NCI-H460 (cell line): ENCODE data around the gene DENND1A. TPM values are rescaled to one million over a fixed set of nuclear protein-coding genes. Genes with fewer than 3 reads are reported as not detected.
"Not testable (repeated sequence)": the region's sequence is repeated elsewhere in the genome, so short reads cannot be mapped to it uniquely, and the experiment has no call there.

ENCODE experiments used
- DNase-seq: peaks from one replicate; pipeline ENCODE4 v3.0.0-alpha.2; 2016; ENCODE audit warnings: low read depth; ENCODE audit errors: extremely low read depth
- total RNA-seq: library from RNA; depleted of rRNA; stranded (reverse); fragments of >200 nt; shearing (Covaris generic); gene quantifications from 2 replicates; pipeline ENCODE4 v1.2.3, GENCODE V29; 2014

DENND1A gene
- total RNA-seq, 1 experiment from 2014 or later, result 32.7 TPM

DNA sequence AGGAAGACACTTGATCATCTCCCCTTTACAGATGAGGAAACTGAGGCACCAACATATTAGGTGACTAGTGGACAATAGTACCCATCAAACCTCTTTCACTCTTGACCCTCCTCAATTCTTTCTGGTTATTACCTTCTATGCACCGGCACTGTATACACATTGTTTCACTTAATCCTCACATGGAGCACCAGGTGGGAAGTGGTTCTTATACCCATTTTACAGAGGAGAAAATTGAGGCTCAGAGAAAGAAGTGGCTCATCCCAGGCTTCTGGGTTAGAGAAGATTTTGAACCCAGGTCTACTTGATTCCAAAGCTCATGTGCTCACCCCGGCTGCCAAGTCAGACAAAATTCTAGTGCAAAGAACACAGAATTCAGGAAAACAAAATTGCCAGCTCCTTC lies 17.4 kb upstream of the DENND1A start:
- DNase-seq, result no peak

DNA sequence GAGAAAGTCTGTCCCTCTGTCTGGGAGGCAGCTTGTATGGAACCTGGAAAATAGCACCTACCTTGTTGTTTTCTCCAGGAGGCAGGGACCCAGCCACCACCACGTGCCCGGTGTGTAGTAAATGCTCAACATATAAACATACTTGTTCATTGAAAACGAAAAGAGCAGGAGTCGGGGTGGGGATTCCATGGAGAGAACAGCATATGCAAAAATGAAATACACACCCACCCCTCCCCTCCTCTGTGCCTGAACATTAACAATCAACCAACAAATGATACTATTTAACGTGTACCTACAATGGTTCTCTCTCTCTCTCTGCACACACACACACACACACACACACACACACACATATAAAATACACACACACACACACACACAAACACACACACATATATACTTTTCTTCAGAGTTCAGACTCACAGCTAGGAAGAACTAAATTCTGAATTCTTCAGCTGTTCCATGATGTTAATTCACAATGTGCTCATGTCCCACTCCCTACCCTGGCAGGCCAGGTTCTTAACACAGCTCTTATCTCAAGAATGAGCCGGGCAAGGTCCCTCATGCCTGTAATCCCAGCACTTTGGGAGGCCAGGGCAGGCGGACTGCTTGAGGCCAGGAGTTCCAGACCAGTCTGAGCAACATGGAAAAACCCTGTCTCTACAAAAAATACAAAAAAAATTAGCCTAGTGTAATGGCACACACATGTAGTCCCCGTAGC lies 16.3 kb upstream of the DENND1A start:
- no peak for DNase-seq

DNA sequence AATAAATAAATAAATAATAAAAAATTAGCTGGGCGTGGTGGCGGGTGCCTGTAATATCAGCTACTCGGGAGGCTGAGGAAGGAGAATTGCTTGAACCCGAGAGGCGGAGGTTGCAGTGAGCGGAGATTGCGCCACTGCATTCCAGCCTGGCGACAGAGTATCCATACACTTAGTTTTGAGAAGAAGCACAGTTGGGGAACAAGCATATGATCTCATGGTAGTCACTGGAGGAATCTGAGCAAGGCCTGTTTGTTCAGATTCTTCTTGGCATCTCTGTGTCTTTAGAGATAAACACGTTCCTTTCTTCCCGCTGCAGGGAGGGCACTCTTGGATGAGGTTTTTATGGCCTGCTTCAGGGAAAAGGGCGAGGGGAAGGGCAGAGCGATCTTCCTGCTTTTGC lies 15.6 kb upstream of the DENND1A start:
- DNase-seq, result no peak

DNA sequence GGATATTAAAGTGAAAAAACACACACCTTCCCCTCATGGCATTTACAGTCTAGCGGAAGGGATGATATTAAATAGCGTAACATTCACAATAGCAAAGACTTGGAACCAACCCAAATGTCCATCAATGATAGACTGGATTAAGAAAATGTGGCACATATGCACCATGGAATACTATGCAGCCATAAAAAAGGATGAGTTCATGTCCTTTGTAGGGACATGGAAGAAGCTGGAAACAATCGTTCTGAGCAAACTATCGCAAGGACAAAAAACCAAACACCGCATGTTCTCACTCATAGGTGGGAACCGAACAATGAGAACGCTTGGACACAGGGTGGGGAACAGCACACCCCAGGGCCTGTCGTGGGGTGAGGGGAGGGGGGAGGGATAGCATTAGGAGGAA lies 14.5 kb upstream of the DENND1A start:
- not testable (repeated sequence) for DNase-seq

DNA sequence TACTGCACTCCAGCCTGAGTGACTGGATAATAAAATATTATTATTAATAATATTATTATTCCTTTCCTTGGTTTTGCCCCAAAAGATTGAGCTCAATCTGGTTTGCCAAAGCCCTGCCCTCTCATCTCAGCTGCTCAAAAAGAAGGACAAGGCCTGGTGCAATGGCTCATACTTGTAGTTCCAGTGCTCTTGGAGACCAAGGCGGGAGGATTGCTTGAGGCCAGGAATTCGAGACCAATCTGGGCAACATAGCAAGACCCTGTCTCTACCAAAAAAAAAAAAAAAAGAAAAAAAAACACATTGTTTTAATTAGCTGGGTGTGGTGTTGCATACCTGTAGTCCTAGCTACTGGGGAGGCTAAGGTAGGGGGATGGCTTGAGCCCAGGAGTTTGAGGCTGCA lies 13.7 kb upstream of the DENND1A start:
- no peak for DNase-seq

DNA sequence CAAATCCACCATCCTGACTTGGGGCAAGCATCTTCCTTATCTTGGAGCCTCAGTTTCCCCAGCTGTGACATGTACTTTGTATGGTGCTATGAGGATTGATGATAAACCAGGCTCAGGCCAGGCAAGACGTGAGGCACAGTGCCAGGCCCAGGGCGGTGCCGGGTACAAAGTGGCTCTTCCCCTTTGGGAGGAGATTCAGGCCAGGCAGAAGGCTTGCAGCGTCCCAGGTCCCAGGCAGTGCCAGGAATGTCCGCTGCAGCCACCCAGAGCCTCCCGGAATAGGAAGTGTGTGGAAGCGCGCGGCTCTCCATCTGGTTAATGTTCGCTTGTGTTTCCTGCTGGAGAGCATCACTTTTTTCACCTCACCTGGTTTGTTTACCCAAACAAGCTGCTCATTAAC lies 12.6 kb upstream of the DENND1A start:
- DNase-seq, result no peak

DNA sequence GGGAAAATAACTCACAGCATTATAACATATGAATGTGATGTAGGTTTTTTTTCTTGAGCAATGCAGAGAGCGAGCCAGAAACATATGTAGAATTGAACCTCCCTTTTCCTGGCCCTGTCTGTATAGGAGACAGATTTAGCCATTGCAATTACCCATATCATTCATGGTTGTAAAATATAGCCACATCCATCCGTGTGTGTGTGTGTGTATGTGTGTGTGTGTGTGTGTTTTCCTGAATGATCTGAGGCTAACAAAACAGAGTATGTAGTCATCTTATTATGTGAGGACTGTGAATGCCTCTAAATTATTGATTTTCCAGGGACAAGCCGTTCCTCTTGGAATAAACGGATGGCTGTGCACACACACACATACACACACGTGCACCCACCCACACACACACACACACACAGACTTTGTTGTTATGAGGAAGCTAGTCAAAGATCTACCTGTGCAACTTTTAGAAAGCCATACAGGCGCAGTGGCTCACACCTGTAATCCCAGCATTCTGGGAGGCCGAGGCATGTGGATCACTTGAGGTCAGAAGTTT lies 11.7 kb upstream of the DENND1A start:
- no peak for DNase-seq

DNA sequence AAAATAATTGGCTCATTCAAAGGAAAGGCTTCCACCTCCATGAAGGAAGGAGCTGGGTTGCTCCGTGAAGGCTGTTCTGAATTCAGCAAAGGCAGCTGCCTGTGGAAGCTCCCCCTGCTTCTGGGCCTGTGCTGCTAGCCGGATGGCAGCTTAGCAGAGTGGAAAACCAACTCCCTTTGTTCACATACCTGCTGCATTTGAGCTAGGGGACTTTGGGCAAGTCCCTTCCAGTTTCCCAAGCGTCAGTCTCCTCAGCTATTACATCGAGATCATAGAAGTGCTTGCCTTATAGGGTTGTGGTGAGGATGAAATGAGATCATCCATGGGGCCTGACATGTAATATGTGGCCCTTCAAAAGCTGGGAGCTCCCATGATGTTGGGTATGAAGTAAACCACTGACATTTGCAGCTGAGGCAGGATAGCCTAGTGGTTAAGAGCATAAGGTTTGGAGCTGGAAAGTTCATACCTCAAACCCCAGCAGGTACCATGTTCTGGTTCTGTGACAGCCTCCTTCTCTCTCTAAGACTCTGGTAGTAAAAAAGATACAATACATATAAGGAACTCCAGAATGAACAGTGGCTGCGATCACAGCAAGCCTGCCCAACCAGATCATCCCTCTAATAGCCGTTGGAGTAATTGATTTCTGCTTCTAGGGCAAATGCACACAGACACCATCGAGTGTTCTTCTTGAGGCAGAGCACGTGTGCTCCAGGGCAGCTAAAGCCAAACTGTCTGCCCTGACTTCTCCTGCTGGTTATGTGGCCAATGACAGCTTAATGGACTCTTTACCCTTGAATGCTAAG lies 11.0 kb upstream of the DENND1A start:
- DNase-seq, result no peak

DNA sequence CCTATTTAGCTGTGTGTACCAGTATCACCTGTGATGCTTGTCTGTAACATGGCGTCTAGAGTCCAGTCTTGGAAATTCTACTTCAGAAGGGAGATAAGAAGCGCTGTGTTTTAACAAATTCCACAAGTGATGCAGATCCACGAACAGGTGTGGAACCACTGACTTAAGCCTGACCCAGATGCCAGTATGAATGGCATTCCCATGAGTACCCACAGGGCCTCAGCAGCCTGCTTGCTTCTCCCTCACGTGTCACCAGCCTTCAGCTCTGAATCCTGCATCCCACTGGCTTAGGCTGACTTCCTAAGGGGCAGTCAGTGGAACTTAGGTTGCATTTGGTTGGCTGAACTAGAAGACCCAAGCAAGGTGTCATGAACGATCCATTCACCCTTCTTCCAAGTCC lies 8.5 kb upstream of the DENND1A start:
- DNase-seq, result no peak

DNA sequence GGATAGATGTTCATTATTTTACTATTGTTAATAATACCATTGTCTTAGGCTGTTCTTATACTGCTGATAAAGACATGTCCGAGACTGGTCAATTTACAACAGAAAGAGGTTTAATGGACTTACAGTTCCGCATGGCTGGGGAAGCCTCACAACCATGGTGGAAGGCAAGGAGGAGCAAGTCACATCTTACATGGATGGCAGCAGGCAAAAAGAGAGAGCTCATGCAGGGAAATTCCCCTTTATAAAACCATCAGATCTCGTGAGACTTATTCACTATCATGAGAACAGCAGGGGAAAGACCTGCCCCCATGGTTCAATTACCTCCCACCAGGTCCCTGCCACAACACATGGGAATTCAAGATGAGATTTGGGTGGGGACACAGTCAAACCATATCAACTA lies 6.6 kb upstream of the DENND1A start:
- not testable (repeated sequence) for DNase-seq

DNA sequence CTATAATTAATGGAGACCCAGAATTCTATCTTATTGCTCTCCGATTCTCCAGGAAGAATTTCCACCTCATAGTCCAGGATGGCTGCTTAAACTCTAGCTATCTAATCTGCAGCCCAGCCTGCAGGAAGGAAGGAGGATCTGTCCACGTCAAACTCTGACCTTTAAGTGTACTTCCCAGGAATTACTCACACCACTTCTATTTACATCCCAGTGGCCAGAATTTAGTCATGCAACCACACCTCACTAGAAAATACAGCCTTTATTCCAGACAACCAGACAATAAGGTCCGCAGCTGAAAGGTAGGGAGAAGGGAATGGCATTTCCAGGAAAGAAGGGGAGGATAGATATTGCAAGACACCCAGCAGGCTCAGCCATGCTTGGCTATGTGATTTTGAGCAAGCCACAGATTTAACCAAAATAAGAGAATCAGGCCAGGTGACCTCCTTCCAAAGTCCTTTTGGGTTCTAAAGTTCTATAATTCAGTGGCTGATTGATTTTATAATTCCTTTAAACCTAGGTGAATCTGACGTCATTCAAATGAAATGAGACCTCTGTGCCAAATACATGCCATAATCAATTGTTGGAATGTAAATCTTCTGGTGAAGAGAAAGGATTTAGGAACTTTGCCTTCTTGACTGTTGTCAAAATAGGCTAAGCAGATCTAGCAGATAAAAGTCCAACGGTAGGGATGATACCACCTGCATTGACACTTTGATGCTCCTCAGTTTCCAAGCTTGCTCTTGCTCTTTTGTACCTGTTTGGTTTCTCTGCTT lies 3.7 kb upstream of the DENND1A start:
- DNase-seq, result peak; percentile 93

DNA sequence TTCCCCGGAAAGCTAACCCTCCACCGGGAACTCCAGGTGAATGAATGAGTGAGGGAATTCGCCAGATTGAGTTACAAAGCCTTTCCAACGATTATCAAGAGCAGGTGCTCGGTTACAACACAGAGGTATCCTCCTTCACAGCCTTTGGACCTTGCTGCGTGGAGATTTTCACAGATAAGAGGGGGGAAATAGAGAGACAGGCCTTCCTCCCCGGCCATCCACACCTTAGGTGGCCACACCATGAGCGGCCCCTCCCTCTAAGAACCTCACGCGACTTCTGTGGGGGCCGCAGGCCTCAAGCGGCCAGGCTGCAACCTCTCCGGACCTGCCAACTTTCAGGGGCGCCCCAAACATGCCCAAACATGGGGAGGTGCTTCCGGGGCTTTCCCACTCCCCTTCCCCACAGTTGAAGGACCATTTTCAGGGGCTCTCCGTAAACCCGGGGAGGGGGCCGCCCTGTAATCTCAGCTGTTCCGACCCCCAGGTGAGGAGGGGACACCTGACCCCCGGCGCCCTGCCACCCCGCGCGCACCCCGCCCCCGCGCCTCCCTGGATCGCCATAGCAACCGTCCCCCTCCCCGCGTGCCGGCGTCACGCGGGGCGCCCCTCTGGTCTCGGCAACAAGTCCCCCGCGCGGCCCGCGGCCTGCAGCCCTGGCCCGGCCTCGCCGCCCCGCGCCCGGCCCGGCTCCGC lies 603 bp downstream of the DENND1A start:
- no peak for DNase-seq

DNA sequence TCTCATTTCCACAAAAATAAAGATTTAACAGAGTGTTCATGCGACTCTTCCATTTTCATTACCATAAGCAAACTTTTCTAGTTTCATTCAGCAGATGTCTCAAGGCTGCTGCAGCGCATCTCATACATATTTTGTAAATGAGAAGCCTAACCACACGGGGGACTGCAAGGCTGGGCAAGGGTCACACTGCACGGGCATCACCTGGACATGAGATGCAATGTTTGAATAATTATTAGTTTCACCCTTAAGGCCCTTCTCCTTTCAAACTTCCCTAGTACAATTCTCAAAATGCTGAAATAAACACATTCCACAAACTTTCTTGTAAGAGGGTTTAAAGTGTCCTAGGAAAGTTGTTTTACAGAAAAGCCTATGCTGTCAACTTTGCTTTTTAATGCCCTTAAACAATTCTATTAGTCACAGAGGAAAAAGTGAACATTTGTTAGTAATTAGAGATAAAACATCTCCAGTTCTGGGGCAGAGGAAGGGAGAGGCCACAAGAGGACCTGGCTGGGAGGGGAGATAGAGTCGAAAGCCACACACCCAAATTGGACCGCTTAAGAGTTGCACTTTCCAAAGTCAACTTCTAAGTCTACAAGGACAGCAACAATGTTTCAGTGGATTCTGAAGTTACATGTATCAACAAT lies 1.3 kb downstream of the DENND1A start:
- DNase-seq, result no peak

DNA sequence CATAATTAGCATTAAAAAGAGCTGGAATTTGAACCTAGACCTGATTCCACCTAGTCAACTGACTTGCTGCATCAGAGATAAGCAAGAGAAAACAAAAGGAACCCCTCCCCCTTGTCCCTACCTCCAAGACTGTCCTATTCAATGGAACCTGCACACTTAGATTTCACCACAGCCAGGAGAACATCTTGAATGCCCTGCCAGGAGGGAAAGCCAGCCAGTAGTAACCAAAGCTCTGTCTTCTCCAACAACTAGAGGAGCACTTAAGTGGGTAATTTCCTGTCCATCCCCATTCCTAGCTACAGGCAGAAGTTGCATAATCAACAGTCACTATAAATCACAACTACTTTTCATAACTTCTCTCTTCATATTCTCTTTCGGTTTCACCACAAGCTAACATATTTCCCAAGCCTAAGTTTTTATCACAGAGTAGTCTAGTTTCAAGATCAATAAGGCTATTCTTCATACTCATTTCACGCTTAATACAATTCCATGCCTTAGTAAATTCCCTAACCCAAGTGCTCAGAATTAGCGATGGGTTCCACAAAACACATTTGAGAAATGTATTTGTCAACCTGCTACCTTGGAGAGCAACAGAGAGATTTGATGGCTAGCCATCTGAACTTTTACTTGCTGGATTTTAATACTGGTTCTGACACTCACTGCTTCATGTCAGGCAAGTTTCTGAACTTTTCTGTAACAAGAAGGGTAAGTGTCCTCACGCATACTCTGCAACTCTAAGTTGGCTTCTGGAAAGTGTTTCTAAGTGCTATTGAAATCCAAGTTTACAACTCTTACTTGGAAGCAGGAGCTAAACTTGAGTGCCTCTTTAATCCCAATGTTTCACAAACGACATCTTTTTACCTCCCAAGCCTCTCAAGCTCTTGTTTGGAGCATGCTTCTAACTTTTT lies 2.0 kb downstream of the DENND1A start:
- no peak for DNase-seq

DNA sequence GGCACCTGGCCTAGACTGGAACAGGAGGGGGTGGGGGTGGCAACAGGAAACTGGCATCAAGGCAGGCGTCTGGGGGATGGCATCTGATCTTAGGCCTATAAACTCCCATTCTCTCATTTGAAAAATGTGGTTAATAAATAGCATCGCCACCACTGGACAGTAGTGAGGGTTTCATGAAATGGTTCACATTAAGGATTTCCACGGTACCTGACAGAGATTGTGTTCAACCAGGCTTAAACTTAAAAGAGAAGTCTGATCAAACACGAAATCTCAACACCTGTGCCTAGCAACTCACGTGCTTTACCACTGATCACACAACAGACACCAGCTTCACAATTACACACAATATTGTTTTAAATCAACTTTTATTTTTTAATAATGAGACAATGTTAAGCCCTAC lies 3.0 kb downstream of the DENND1A start:
- no peak for DNase-seq

DNA sequence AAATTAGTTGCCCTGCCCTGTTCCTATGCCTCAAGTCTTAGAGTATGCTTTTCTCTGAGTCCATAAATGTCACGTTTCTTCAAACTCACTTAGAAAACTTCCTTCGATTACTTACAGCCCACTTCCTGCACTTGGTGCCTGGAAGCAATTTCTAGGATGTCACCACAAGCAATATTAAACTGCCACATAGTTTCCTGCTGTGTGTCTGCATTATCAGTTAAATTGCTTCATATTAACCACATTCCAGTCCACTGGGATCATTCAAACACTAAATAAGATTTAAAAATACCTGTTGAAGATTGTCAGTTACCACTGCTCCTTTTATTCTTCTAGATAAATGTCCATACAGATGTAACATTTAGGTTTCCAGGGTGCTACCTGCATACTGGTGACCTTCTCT lies 4.1 kb downstream of the DENND1A start:
- no peak for DNase-seq

DNA sequence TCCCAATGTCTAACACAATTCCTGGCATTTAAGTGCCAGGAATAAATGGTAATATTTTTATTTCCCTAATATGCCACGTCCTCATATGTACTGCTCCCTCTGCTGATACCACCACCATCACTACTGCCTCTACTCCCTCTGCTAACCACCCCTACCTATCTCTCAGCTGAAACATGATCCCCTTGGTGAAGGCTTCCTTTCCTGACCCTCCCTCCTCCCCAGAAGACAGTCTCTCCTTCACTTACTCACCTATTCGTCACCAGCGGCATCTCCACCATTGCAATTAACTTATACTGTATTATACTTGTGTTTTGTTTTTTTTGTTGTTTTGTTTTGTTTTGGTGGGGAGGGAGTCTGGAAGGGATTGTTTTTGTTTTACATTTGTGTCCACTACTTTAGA lies 4.8 kb downstream of the DENND1A start:
- no peak for DNase-seq

DNA sequence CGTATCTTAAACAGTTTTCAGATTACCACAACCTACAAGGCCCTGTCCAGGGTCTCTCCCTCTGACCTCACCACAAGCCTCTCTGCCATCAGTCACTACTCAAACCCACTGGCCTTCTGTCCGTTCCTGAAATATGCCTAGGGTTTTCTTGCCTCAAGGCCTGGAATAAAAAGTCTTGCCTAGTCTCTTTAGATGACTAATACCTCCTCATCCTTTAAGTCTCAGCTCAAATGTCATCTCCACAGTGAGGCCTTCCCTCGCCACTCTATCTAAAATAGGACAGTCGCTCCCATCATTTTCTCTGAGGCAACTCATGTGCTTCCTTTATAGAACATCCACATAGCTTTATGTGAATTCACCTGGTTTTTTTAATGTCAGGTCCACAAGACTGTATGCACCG lies 5.2 kb downstream of the DENND1A start:
- DNase-seq, result no peak

DNA sequence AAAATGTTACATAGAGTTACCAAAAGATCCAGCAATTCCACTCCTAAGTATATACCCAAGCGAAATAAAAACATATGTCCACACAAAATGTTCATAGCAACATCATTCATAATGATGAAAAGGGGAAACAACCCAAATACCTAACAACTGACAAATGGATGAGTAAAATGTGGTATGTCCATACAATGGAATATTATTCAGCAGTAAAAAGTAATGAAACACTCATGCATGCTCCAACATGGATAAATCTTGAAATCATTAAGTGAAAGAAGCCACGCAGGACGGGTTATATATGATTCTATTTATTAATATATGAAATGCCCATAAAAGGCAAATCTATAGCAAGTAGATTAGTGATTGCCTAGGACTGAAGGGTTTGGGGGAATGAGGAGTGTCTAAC lies 6.0 kb downstream of the DENND1A start:
- DNase-seq, result no peak
